Measurements from ENCODE around the gene ZYX. TPM values are rescaled to one million over a fixed set of nuclear protein-coding genes. Genes with fewer than 3 reads are reported as not detected.

ZYX gene
- total RNA-seq, 1 experiment from 2014 or later, result 237 TPM

GRCh38 chr7:143408252-143408685, 27.1 kb downstream of the ZYX start:
- H3K4ac ChIP-seq (ENCODE audit: low read depth, low read length), result no peak overlapping the region
- H3K27me3 Mint-ChIP-seq (ENCODE audit: low read depth), result no peaks in the 10 kb centered on the region
- H3K4me2 ChIP-seq (ENCODE audit: insufficient read depth, insufficient read length, low read length), result peak overlapping the region; percentile 87
- no CpG with 5 or more reads among the region's 20 CpGs for WGBS (ENCODE audit: extremely low coverage, insufficient read length, low lambda C conversion rate)
- H3K4me1 Mint-ChIP-seq, result peaks cover 80 to 84% of the 10 kb centered on the region in 2 experiments
- peaks cover 10% of the 10 kb centered on the region; the same call in 1 of the 2 replicates for H3K79me2 ChIP-seq (ENCODE audit: insufficient read depth, low read length)
- no peak for TF ChIP-seq CTCF (conservative IDR thresholded peaks at IDR 0.05)
- no peak overlapping the region for H3K23ac ChIP-seq (ENCODE audit: insufficient read length, low read depth, low read length)
- H3K27ac Mint-ChIP-seq, result peak overlapping the region in 2 of 3 experiments; percentile 87 to 96; a peak in 4 of 7 replicates
- no peak overlapping the region for H4K91ac ChIP-seq (ENCODE audit: insufficient read length, low read depth, low read length)
- no peaks in the 10 kb centered on the region for H3K9me3 Mint-ChIP-seq
- peak overlapping the region; percentile 87 to 96 for H3K4me3 Mint-ChIP-seq
- H3K79me1 ChIP-seq (ENCODE audit: insufficient read depth, low read depth, low read length, poor library complexity, severe bottlenecking), result no peaks in the 10 kb centered on the region
- no peak overlapping the region for H2BK20ac ChIP-seq (ENCODE audit: low read depth, low read length, poor library complexity, severe bottlenecking)
- H3K9me3 ChIP-seq (ENCODE audit: control insufficient read depth, low read depth, low read length), result no peaks in the 10 kb centered on the region
- no peak overlapping the region for H2AFZ ChIP-seq (ENCODE audit: low read length)
- H4K20me1 ChIP-seq (ENCODE audit: control insufficient read depth, insufficient read depth, insufficient read length), result no peaks in the 10 kb centered on the region
- H2BK12ac ChIP-seq (ENCODE audit: insufficient read length, low read depth, low read length), result no peak overlapping the region
- H3K36me3 Mint-ChIP-seq (ENCODE audit: insufficient read depth in 1 of 3, low read depth in 3 of 3), result peaks cover 28 to 31% (median 31%) of the 10 kb centered on the region in 3 experiments
- no peak overlapping the region for H3T11ph ChIP-seq (ENCODE audit: low read length)
- H3K14ac ChIP-seq (ENCODE audit: insufficient read depth, low read length), result peak overlapping the region; percentile 83; the same call in 1 of the 2 replicates
- H2BK5ac ChIP-seq (ENCODE audit: insufficient read length, low read length), result peak overlapping the region; percentile 24
- no peak overlapping the region for H4K5ac ChIP-seq (ENCODE audit: insufficient read length, low read depth, low read length)
- no peak overlapping the region for H2BK120ac ChIP-seq (ENCODE audit: low read depth, low read length, poor library complexity, severe bottlenecking)
- no peak overlapping the region for H2AK5ac ChIP-seq (ENCODE audit: insufficient read length, low read length)
- H3K18ac ChIP-seq (ENCODE audit: insufficient read length, low read depth, low read length), result peak overlapping the region; percentile 75
- no peak overlapping the region for H2BK15ac ChIP-seq (ENCODE audit: low read depth, low read length)
- no peak overlapping the region for H3K27ac ChIP-seq (ENCODE audit: insufficient read length, low read depth, low read length)
- H3K27me3 ChIP-seq (ENCODE audit: insufficient read depth, low read length), result no peaks in the 10 kb centered on the region
- no peak for DNase-seq
- H3K23me2 ChIP-seq (ENCODE audit: insufficient read length, low read depth, low read length, poor library complexity, severe bottlenecking), result peaks cover 10% of the 10 kb centered on the region
- peaks cover 34% of the 10 kb centered on the region for H3K4me1 ChIP-seq (ENCODE audit: insufficient read depth, low read length)
- no peak overlapping the region for H4K8ac ChIP-seq (replicated peaks; ENCODE audit: insufficient read length, low read depth, low read length)
- no peak overlapping the region for H3K56ac ChIP-seq (ENCODE audit: insufficient read length, low read depth, low read length)
- peak overlapping the region; percentile 65 for H3K9ac ChIP-seq (ENCODE audit: extremely low read depth, insufficient read length, low read length)
